WTC11 (cell line): ENCODE data around the gene TMEM164.

Source experiments
- AFF4 ChIP-seq: sonication (generic); formaldehyde crosslinking; IDR thresholded peaks from 2 replicates; pipeline ENCODE4 v1.8.1; 2023; ENCODE audit warnings: mild to moderate bottlenecking, missing genetic modification reagents, borderline replicate concordance
- CREB1 ChIP-seq: sonication (generic); formaldehyde crosslinking; IDR thresholded peaks from 2 replicates; pipeline ENCODE4 v1.8.0; 2023; ENCODE audit warnings: mild to moderate bottlenecking, missing genetic modification reagents
- CREM ChIP-seq: sonication (generic); formaldehyde crosslinking; IDR thresholded peaks from 2 replicates; pipeline ENCODE4 v1.8.1; 2022; ENCODE audit warnings: mild to moderate bottlenecking, missing genetic modification reagents, moderate library complexity
- CTCF ChIP-seq: fragments of 200-600 bp; IDR thresholded peaks from 2 replicates; pipeline ENCODE4 v1.8.0; 2022; ENCODE audit warnings: antibody characterized with exemption
- NFYB ChIP-seq: sonication (generic); formaldehyde crosslinking; conservative IDR thresholded peaks from 2 replicates; pipeline ENCODE4 v1.8.0; 2022; ENCODE audit warnings: low read depth, missing genetic modification reagents
- RORB ChIP-seq: fragments of 250-450 bp; sonication (Bioruptor Pico); IDR thresholded peaks from 2 replicates; pipeline ENCODE4 v1.9.0; 2021; ENCODE audit warnings: mild to moderate bottlenecking
- TCF7 ChIP-seq: sonication (generic); formaldehyde crosslinking; IDR thresholded peaks from 2 replicates; pipeline ENCODE4 v1.8.0; 2022; ENCODE audit warnings: mild to moderate bottlenecking, low read depth, missing genetic modification reagents, moderate library complexity
- ZNF317 ChIP-seq: sonication (generic); formaldehyde crosslinking; IDR thresholded peaks from 2 replicates; pipeline ENCODE4 v1.8.1; 2023; ENCODE audit warnings: low read depth, mild to moderate bottlenecking, moderate library complexity, missing genetic modification reagents, borderline replicate concordance
- TF ChIP-seq, protein P1 (sequence below): sonication (generic); formaldehyde crosslinking; IDR thresholded peaks from 2 replicates; pipeline ENCODE4 v1.8.1; 2023; ENCODE audit warnings: mild to moderate bottlenecking, missing genetic modification reagents

DNA sequence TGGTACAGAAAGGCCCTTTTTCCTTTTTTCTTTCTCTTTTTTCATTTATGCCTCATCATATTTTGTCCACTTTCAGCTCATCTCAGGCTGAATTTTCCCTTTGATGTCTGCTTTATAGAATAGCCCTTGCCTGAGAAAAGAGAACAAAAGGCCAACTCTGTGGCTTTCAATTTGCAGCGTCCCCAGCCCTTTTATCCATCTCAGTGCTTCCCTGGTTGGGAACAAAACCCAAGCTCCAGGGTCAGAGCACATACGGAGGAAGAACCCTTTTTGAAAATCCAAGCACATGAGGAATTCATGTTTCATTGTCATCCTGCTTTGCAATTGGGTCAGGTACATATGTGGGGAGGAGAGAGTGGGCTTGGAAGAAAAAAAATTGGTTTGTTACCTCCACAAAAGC is 47.5 kb downstream of the TMEM164 start:
- TF ChIP-seq CREB1 (CRISPR knock-in tag): no peak
- TF ChIP-seq, protein P1, sequence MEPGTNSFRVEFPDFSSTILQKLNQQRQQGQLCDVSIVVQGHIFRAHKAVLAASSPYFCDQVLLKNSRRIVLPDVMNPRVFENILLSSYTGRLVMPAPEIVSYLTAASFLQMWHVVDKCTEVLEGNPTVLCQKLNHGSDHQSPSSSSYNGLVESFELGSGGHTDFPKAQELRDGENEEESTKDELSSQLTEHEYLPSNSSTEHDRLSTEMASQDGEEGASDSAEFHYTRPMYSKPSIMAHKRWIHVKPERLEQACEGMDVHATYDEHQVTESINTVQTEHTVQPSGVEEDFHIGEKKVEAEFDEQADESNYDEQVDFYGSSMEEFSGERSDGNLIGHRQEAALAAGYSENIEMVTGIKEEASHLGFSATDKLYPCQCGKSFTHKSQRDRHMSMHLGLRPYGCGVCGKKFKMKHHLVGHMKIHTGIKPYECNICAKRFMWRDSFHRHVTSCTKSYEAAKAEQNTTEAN: no peak
- no peak for TF ChIP-seq AFF4
- TF ChIP-seq CTCF: no peak
- no peak for TF ChIP-seq TCF7 (CRISPR knock-in tag)
- TF ChIP-seq RORB (CRISPR knock-in tag): no peak
- TF ChIP-seq CREM (CRISPR knock-in tag): no peak
- TF ChIP-seq NFYB (CRISPR knock-in tag): no peak
- TF ChIP-seq ZNF317: no peak
